GM12874 (cell line): Measurements from ENCODE around the gene SPATA17.
A peak's percentile ranks its signal among the peaks of the same experiment; 100 is the strongest.

Experiments used
- CTCF ChIP-seq: IDR thresholded peaks from 2 replicates; pipeline ENCODE4 v1.5.1; 2011; ENCODE audit warnings: low read depth, mild to moderate bottlenecking, control low read depth, low read length, moderate library complexity; ENCODE audit not compliant: insufficient read depth

SPATA17 gene

GRCh38 chr1:217647791-217648190, 16.6 kb downstream of the SPATA17 start:
- TF ChIP-seq CTCF, result no peak

- no peak for TF ChIP-seq CTCF
Observed at GRCh38 chr1:217650674-217651073, 19.5 kb downstream of the SPATA17 start.

- 0 out of 2 replicates have a peak, but pooled peaks have one; percentile 28 for TF ChIP-seq CTCF
Observed at GRCh38 chr1:217660353-217661062, 29.4 kb downstream of the SPATA17 start.

- TF ChIP-seq CTCF, result no peak
Observed at GRCh38 chr1:217661407-217661806, 30.3 kb downstream of the SPATA17 start.

GRCh38 chr1:217668351-217668940, 37.3 kb downstream of the SPATA17 start:
- no peak for TF ChIP-seq CTCF

GRCh38 chr1:217673387-217673786, 42.2 kb downstream of the SPATA17 start:
- TF ChIP-seq CTCF, result no peak

GRCh38 chr1:217674028-217674729, 43.0 kb downstream of the SPATA17 start:
- no peak for TF ChIP-seq CTCF
